Glutamatergic neuron (in vitro differentiated cells): ENCODE measurements around the gene GARRE1. TPM values are rescaled to one million over a fixed set of nuclear protein-coding genes. Genes with fewer than 3 reads are reported as not detected.

Source experiments
- DNase-seq: peaks from one replicate; pipeline ENCODE4 v3.0.0; 2022
- H3K27ac Mint-ChIP-seq: one replicate; pipeline ENCODE4 v1.8.0; 2020; ENCODE audit warnings: mild to moderate bottlenecking, mixed read lengths, inconsistent platforms; ENCODE audit not compliant: unreplicated experiment
- H3K27me3 Mint-ChIP-seq: one replicate; pipeline ENCODE4 v1.8.0; 2020; ENCODE audit warnings: mild to moderate bottlenecking, moderate library complexity, mixed read lengths, inconsistent platforms; ENCODE audit not compliant: unreplicated experiment
- H3K36me3 Mint-ChIP-seq: one replicate; pipeline ENCODE4 v1.8.0; 2020; ENCODE audit warnings: mild to moderate bottlenecking, mixed read lengths, inconsistent platforms; ENCODE audit not compliant: unreplicated experiment
- H3K4me1 Mint-ChIP-seq: one replicate; pipeline ENCODE4 v1.8.0; 2020; ENCODE audit warnings: mild to moderate bottlenecking, low read depth, mixed read lengths, inconsistent platforms; ENCODE audit not compliant: unreplicated experiment
- H3K4me3 Mint-ChIP-seq: one replicate; pipeline ENCODE4 v1.8.0; 2020; ENCODE audit warnings: mild to moderate bottlenecking, mixed read lengths, inconsistent platforms; ENCODE audit not compliant: unreplicated experiment
- H3K9me3 Mint-ChIP-seq: one replicate; pipeline ENCODE4 v1.8.0; 2020; ENCODE audit warnings: mild to moderate bottlenecking, moderate library complexity, mixed read lengths, inconsistent platforms; ENCODE audit not compliant: unreplicated experiment
- CTCF ChIP-seq: fragments of 200-600 bp; sonication (generic); IDR thresholded peaks from one replicate; pipeline ENCODE4 v1.5.0; 2021; ENCODE audit not compliant: partially characterized antibody, unreplicated experiment
- total RNA-seq: library from RNA; stranded (reverse); fragmentation: NEBNext Ultra II Directional; extraction: Animal tissue kit (Norgen Biotek cat#: 25700); gene quantifications from one replicate; pipeline ENCODE4 v1.2.1, GENCODE V29; 2021; ENCODE audit not compliant: unreplicated experiment

GARRE1 gene
- total RNA-seq, 1 donor from 2014 or later = 34.4 TPM

GRCh38 chr19:34259367-34260095, 5.2 kb downstream of the GARRE1 start:
- Mint-ChIP-seq H3K9me3 (peaks cover 16% of the 10 kb centered on the region), H3K4me1 (peaks cover 28% of the 10 kb centered on the region), H3K27ac (peak overlapping the region; percentile 80), H3K27me3 (peaks cover 5% of the 10 kb centered on the region), H3K36me3 (no peaks in the 10 kb centered on the region), H3K4me3 (peak overlapping the region; percentile 53)
- no peak for DNase-seq
- peak; percentile 27 for TF ChIP-seq CTCF

- Mint-ChIP-seq H3K4me3 (peak overlapping the region; percentile 75), H3K9me3 (peaks cover 10% of the 10 kb centered on the region), H3K4me1 (peaks cover 35% of the 10 kb centered on the region), H3K36me3 (no peaks in the 10 kb centered on the region), H3K27ac (peak overlapping the region; percentile 91), H3K27me3 (peaks cover 2% of the 10 kb centered on the region)
- no peak for TF ChIP-seq CTCF
- peak; percentile 67 for DNase-seq
These were observed 6.4 kb downstream of the GARRE1 start for GRCh38 chr19:34260771-34261173.

GRCh38 chr19:34261334-34262109, 7.2 kb downstream of the GARRE1 start:
- H3K27ac Mint-ChIP-seq = peak overlapping the region; percentile 91
- peaks cover 10% of the 10 kb centered on the region for H3K9me3 Mint-ChIP-seq
- H3K4me1 Mint-ChIP-seq = peaks cover 35% of the 10 kb centered on the region
- H3K27me3 Mint-ChIP-seq = peaks cover 2% of the 10 kb centered on the region
- no peak for TF ChIP-seq CTCF
- H3K36me3 Mint-ChIP-seq = no peaks in the 10 kb centered on the region
- H3K4me3 Mint-ChIP-seq = peak overlapping the region; percentile 75
- DNase-seq = no peak

GRCh38 chr19:34263745-34264237, 9.4 kb downstream of the GARRE1 start:
- Mint-ChIP-seq H3K27ac (peak overlapping the region; percentile 60), H3K4me1 (peaks cover 34% of the 10 kb centered on the region), H3K9me3 (peaks cover 10% of the 10 kb centered on the region), H3K4me3 (peak overlapping the region; percentile 55), H3K36me3 (no peaks in the 10 kb centered on the region), H3K27me3 (peaks cover 2% of the 10 kb centered on the region)
- TF ChIP-seq CTCF = no peak
- DNase-seq = no peak
